T1000 (cell line): ENCODE data around the gene CACNA1E.
"Not testable (repeated sequence)": the region's sequence is repeated elsewhere in the genome, so short reads cannot be mapped to it uniquely, and the experiment has no call there.

Experiments
- DNase-seq: peaks from one replicate; lab custom pipeline; 2025; ENCODE audit warnings: mixed read lengths; lab: John Stamatoyannopoulos, UW

CACNA1E gene

GRCh38 chr1:181517181-181517875 lies 34.0 kb downstream of the CACNA1E start:
- DNase-seq, result no peak

GRCh38 chr1:181518152-181518551 lies 34.8 kb downstream of the CACNA1E start:
- no peak for DNase-seq

- no peak for DNase-seq
These were observed 39.5 kb downstream of the CACNA1E start for GRCh38 chr1:181522864-181523263.

- DNase-seq, result no peak
These were observed 41.9 kb downstream of the CACNA1E start for GRCh38 chr1:181525104-181525721.

GRCh38 chr1:181528241-181528640 lies 44.9 kb downstream of the CACNA1E start:
- DNase-seq, result not testable (repeated sequence)

- no peak for DNase-seq
These were observed 48.1 kb downstream of the CACNA1E start for GRCh38 chr1:181531441-181531840.

GRCh38 chr1:181531951-181532600 lies 48.8 kb downstream of the CACNA1E start:
- DNase-seq, result no peak

GRCh38 chr1:181538836-181539235 lies 55.5 kb downstream of the CACNA1E start:
- DNase-seq, result no peak

- no peak for DNase-seq
These were observed 58.1 kb downstream of the CACNA1E start for GRCh38 chr1:181541458-181541857.

GRCh38 chr1:181541947-181542346 lies 58.6 kb downstream of the CACNA1E start:
- no peak for DNase-seq

GRCh38 chr1:181542406-181542805 lies 59.1 kb downstream of the CACNA1E start:
- DNase-seq, result not testable (repeated sequence)

GRCh38 chr1:181545395-181545794 lies 62.1 kb downstream of the CACNA1E start:
- no peak for DNase-seq

GRCh38 chr1:181548497-181548896 lies 65.2 kb downstream of the CACNA1E start:
- DNase-seq, result no peak

GRCh38 chr1:181551249-181551648 lies 67.9 kb downstream of the CACNA1E start:
- no peak for DNase-seq

GRCh38 chr1:181551754-181552153 lies 68.4 kb downstream of the CACNA1E start:
- no peak for DNase-seq

GRCh38 chr1:181554465-181554864 lies 71.1 kb downstream of the CACNA1E start:
- no peak for DNase-seq

GRCh38 chr1:181556631-181557030 lies 73.3 kb downstream of the CACNA1E start:
- no peak for DNase-seq

- DNase-seq, result no peak
These were observed 74.0 kb downstream of the CACNA1E start for GRCh38 chr1:181557313-181557712.

GRCh38 chr1:181558416-181558815 lies 75.1 kb downstream of the CACNA1E start:
- no peak for DNase-seq

GRCh38 chr1:181559142-181559541 lies 75.8 kb downstream of the CACNA1E start:
- DNase-seq, result no peak

- DNase-seq, result no peak
These were observed 79.1 kb downstream of the CACNA1E start for GRCh38 chr1:181562395-181562794.

GRCh38 chr1:181568736-181569135 lies 85.4 kb downstream of the CACNA1E start:
- no peak for DNase-seq

GRCh38 chr1:181577475-181577874 lies 94.2 kb downstream of the CACNA1E start:
- no peak for DNase-seq
